Esophagus muscularis mucosa (tissue), 4 donors: ENCODE measurements around the gene KDM6A. TPM values are rescaled to one million over a fixed set of nuclear protein-coding genes. Genes with fewer than 3 reads are reported as not detected.

Source experiments
- DNase-seq: peaks from one replicate; pipeline ENCODE4 v3.0.0-alpha.2; 2017; ENCODE audit errors: extremely low spot score
- H3K27ac ChIP-seq, 4 donors: fragments of 200-600 bp; sonication (generic); replicated peaks in 1 of 4; 1 replicate in 3 of 4; 2 replicates in 1 of 4; pipeline ENCODE4 v1.5.1; 2016 to 2019; ENCODE audit warnings: mild to moderate bottlenecking in 1 of 4
- H3K27me3 ChIP-seq, 4 donors: fragments of 200-600 bp; sonication (generic); one replicate each; pipeline versions ENCODE4 v1.5.1 to v1.6.0; 2016 to 2019
- H3K36me3 ChIP-seq, 4 donors: fragments of 200-600 bp; sonication (generic); one replicate each; pipeline ENCODE4 v1.5.1; 2016 to 2019
- H3K4me1 ChIP-seq, 4 donors: fragments of 200-600 bp; sonication (generic); one replicate each; pipeline ENCODE4 v1.5.1; 2016 to 2019
- H3K4me3 ChIP-seq, 4 donors: fragments of 200-600 bp; sonication (generic); 1 replicate in 2 of 4; 2 replicates in 2 of 4; pipeline ENCODE4 v1.5.1; 2016 to 2019; ENCODE audit warnings: mild to moderate bottlenecking in 4 of 4, moderate library complexity in 1 of 4
- H3K9me3 ChIP-seq, 4 donors: fragments of 200-600 bp; sonication (generic); 1 replicate in 3 of 4; 2 replicates in 1 of 4; pipeline ENCODE4 v1.5.1; 2016 to 2019
- CTCF ChIP-seq, 3 experiments: fragments of 200-600 bp in 2 of 3; fragments of 450-650 bp in 1 of 3; sonication (generic) in 2 of 3; IDR thresholded peaks; one replicate each; pipeline ENCODE4 v1.5.1; 2017 to 2019; ENCODE audit warnings: antibody characterized with exemption in 3 of 3, mild to moderate bottlenecking in 2 of 3, moderate library complexity in 1 of 3
- EP300 ChIP-seq: sonication (generic); formaldehyde crosslinking; IDR thresholded peaks from one replicate; pipeline ENCODE4 v1.6.1; 2017; ENCODE audit warnings: antibody characterized with exemption
- POLR2A ChIP-seq: fragments of 450-650 bp; IDR thresholded peaks from one replicate; pipeline ENCODE4 v1.6.1; 2017; ENCODE audit warnings: antibody characterized with exemption, moderate library complexity, mild to moderate bottlenecking, low read depth
- POLR2AphosphoS5 ChIP-seq, 2 donors: sonication (generic); formaldehyde crosslinking; IDR thresholded peaks; one replicate each; pipeline ENCODE4 v1.6.1; 2017; ENCODE audit warnings: antibody characterized with exemption in 2 of 2
- WGBS: methylation state at CpG from one replicate; pipeline ENCODE4 v1.1.5; 2018; 5-methylcytosine and 5-hydroxymethylcytosine counted together
- intact Hi-C: fragments of 100-400 bp; cut with DNase I; formaldehyde crosslinking; loops from one replicate; pipeline ENCODE4 v1.15.1; 2023
- total RNA-seq, 4 donors: library from RNA; depleted of rRNA; stranded (reverse); fragments of >200 nt; gene quantifications; one replicate each; pipeline versions ENCODE4 v1.1.0 to v1.2.1, GENCODE V29; 2016

The KDM6A gene
- total RNA-seq, 4 donors from 2014 or later, result 14.4 to 24.1 (median 23.2) TPM

- 90% methylated on average over 11 of the region's 11 CpGs for WGBS
- Histone ChIP-seq H3K4me3 (no peak overlapping the region), H3K9me3 (no peaks in the 10 kb centered on the region), H3K36me3 (no peaks in the 10 kb centered on the region), H3K27me3 (no peaks in the 10 kb centered on the region), H3K27ac (no peak overlapping the region), H3K4me1 (peaks cover 21 to 62% (median 30%) of the 10 kb centered on the region in 4 donors)
- intact Hi-C loops, result no loop called here
- no peak for TF ChIP-seq POLR2A
- no peak for TF ChIP-seq POLR2AphosphoS5 (IDR thresholded peaks at IDR 0.05)
- no peak for TF ChIP-seq CTCF (IDR thresholded peaks at IDR 0.05)
- TF ChIP-seq EP300, result no peak
- DNase-seq, result no peak
Observed at GRCh38 chrX:44953734-44954502, 80.9 kb downstream of the KDM6A start.

GRCh38 chrX:44954562-44954961 is 81.6 kb downstream of the KDM6A start:
- H3K36me3 ChIP-seq, result no peaks in the 10 kb centered on the region
- intact Hi-C loops, result no loop called here
- H3K27me3 ChIP-seq, result no peaks in the 10 kb centered on the region
- no peaks in the 10 kb centered on the region for H3K9me3 ChIP-seq
- no peak for DNase-seq
- TF ChIP-seq CTCF (IDR thresholded peaks at IDR 0.05), result no peak
- no peak for TF ChIP-seq EP300
- TF ChIP-seq POLR2A, result no peak
- no peak for TF ChIP-seq POLR2AphosphoS5 (IDR thresholded peaks at IDR 0.05)
- no peak overlapping the region for H3K27ac ChIP-seq
- peaks cover 21 to 61% (median 33%) of the 10 kb centered on the region in 4 donors for H3K4me1 ChIP-seq
- H3K4me3 ChIP-seq, result no peak overlapping the region
- 81% methylated on average over 3 of the region's 3 CpGs for WGBS

GRCh38 chrX:44957848-44958247 is 84.9 kb downstream of the KDM6A start:
- TF ChIP-seq POLR2AphosphoS5 (IDR thresholded peaks at IDR 0.05) (no peak), CTCF (IDR thresholded peaks at IDR 0.05) (no peak)

GRCh38 chrX:44958480-44958879 is 85.5 kb downstream of the KDM6A start:
- intact Hi-C loops, result no loop called here
- Histone ChIP-seq H3K9me3 (no peaks in the 10 kb centered on the region), H3K27me3 (no peaks in the 10 kb centered on the region), H3K27ac (no peak overlapping the region), H3K36me3 (peaks cover 0 to under 1% (median 0%) of the 10 kb centered on the region in 4 donors), H3K4me1 (peaks cover 28 to 45% (median 31%) of the 10 kb centered on the region in 4 donors), H3K4me3 (no peak overlapping the region)
- no peak for DNase-seq
- WGBS, result 82% methylated on average over 1 of the region's 1 CpG
- no peak for TF ChIP-seq CTCF (IDR thresholded peaks at IDR 0.05)
- no peak for TF ChIP-seq POLR2A
- TF ChIP-seq EP300, result no peak
- TF ChIP-seq POLR2AphosphoS5 (IDR thresholded peaks at IDR 0.05), result no peak

More at GRCh38 chrX:44957848-44958247, 84.9 kb downstream of the KDM6A start:
- Histone ChIP-seq H3K27me3 (no peaks in the 10 kb centered on the region), H3K4me1 (peaks cover 28 to 52% (median 34%) of the 10 kb centered on the region in 4 donors), H3K9me3 (no peaks in the 10 kb centered on the region), H3K36me3 (no peaks in the 10 kb centered on the region), H3K27ac (no peak overlapping the region), H3K4me3 (no peak overlapping the region)
- DNase-seq, result no peak
- 96% methylated on average over 2 of the region's 2 CpGs for WGBS
- intact Hi-C loops, result no loop called here
